K562 (cell line): ENCODE measurements around the gene ZNF275. TPM values are rescaled to one million over a fixed set of nuclear protein-coding genes. Genes with fewer than 3 reads are reported as not detected.

Experiments
- ATAC-seq: fragments of 200-7000 bp; cut with Tn5 transposase; 3 replicates; pipeline ENCODE4 v1.9.1; 2020; ENCODE audit warnings: moderate library complexity
- BruUV-seq: library from RNA; stranded (reverse); fragments of 400-500 nt; replicated peaks from 2 replicates; lab custom pipeline; 2021; lab: Mats Ljungman, UMichigan
- CTCF ChIA-PET: fragments of 300-600 bp; formaldehyde crosslinking; extraction: SDS; loops from one replicate; lab custom pipeline; 2021; ENCODE audit warnings: low intra/inter-chr PET ratio; lab: Yijun Ruan, JAX
- POLR2A ChIA-PET: fragments of 300-600, 350-650 bp; sonication (Branson Sonifier 250); formaldehyde crosslinking; extraction: SDS; loops from one replicate; lab custom pipeline; 2021; ENCODE audit warnings: antibody characterized with exemption, inconsistent platforms; lab: Yijun Ruan, JAX
- DNase-seq, 4 experiments: peaks; one replicate each; pipeline versions ENCODE4 v3.0.0 to v3.0.0-alpha.2; 2011 to 2018; ENCODE audit warnings: low spot score in 3 of 4, mixed read lengths in 3 of 4; ENCODE audit errors: extremely low read depth in 1 of 4
- FAIRE-seq: peaks from 2 replicates; lab custom pipeline; 2011; peaks lifted over from hg19 to GRCh38; lab: Jason Lieb, UNC
- H2AFZ ChIP-seq: 2 replicates; pipeline ENCODE4 v1.6.0; 2011; ENCODE audit warnings: low read depth, low read length, control low read depth, inconsistent platforms
- H3K27ac ChIP-seq: fragments of 200-600 bp; 3 replicates; pipeline ENCODE4 v1.8.0; 2011; ENCODE audit warnings: low read depth, mild to moderate bottlenecking, control low read depth, inconsistent platforms, low read length, moderate library complexity, mixed read lengths; ENCODE audit errors: extremely low read depth
- H3K27me3 ChIP-seq, 2 experiments: fragments of 300-600 bp in 1 of 2; 2 replicates in 1 of 2; 3 replicates in 1 of 2; pipeline versions ENCODE4 v1.6.0 to v1.8.0; 2011; ENCODE audit warnings: inconsistent platforms in 2 of 2, low read length in 2 of 2, mild to moderate bottlenecking in 1 of 2, mixed read lengths in 1 of 2, moderate library complexity in 1 of 2; ENCODE audit not compliant: control insufficient read depth in 2 of 2, insufficient read depth in 2 of 2
- H3K36me3 ChIP-seq: fragments of 300-600 bp; 3 replicates; pipeline ENCODE4 v1.8.0; 2011; ENCODE audit warnings: mild to moderate bottlenecking, low read length, inconsistent platforms; ENCODE audit not compliant: control insufficient read depth, insufficient read depth
- H3K4me1 ChIP-seq, 2 experiments: fragments of 200-600 bp in 1 of 2; replicated peaks in 1 of 2; 2 replicates in 1 of 2; 3 replicates in 1 of 2; pipeline versions ENCODE4 v1.5.1 to v1.8.0; 2011; ENCODE audit warnings: inconsistent platforms in 2 of 2, low read length in 2 of 2, mild to moderate bottlenecking in 1 of 2, mixed read lengths in 1 of 2, moderate library complexity in 1 of 2; ENCODE audit not compliant: control insufficient read depth in 2 of 2, insufficient read depth in 2 of 2
- H3K4me2 ChIP-seq: 2 replicates; pipeline ENCODE4 v1.6.1; 2011; ENCODE audit warnings: low read length, control low read depth, inconsistent platforms, mixed read lengths; ENCODE audit not compliant: insufficient read depth
- H3K4me3 ChIP-seq: fragments of 200-600 bp; sonication (generic), shearing (Covaris generic); 2 replicates; pipeline ENCODE4 v1.5.1; 2016; ENCODE audit warnings: control low read depth, inconsistent platforms
- H3K79me2 ChIP-seq: fragments of 200-600 bp; 3 replicates; pipeline ENCODE4 v1.8.0; 2011; ENCODE audit warnings: low read length, inconsistent platforms; ENCODE audit not compliant: control insufficient read depth, insufficient read depth
- H3K9ac ChIP-seq, 2 experiments: 2 replicates each; pipeline versions ENCODE4 v1.6.0 to v1.6.1; 2011; ENCODE audit warnings: low read depth in 2 of 2, low read length in 2 of 2, control low read depth in 1 of 2, inconsistent platforms in 1 of 2, mild to moderate bottlenecking in 1 of 2, mixed read lengths in 1 of 2; ENCODE audit not compliant: insufficient read depth in 1 of 2
- H3K9me1 ChIP-seq: one replicate; pipeline ENCODE4 v1.6.0; 2011; ENCODE audit warnings: inconsistent platforms, mild to moderate bottlenecking, low read length, moderate library complexity; ENCODE audit not compliant: control insufficient read depth, insufficient read depth
- H3K9me3 ChIP-seq: replicated peaks from 2 replicates; pipeline ENCODE4 v1.5.1; 2011; ENCODE audit warnings: low read depth, low read length, inconsistent platforms; ENCODE audit not compliant: control insufficient read depth, insufficient read depth
- H4K20me1 ChIP-seq: replicated peaks from 2 replicates; pipeline ENCODE4 v1.6.1; 2011; ENCODE audit warnings: low read length, inconsistent platforms, mixed read lengths; ENCODE audit not compliant: control insufficient read depth, insufficient read depth
- CBFB ChIP-seq: sonication (generic); formaldehyde crosslinking; IDR thresholded peaks from 2 replicates; pipeline ENCODE4 v1.4.0; 2020; ENCODE audit warnings: mild to moderate bottlenecking, missing genetic modification reagents
- PHTF2 ChIP-seq: fragments of 250-450 bp; sonication (Bioruptor Pico); IDR thresholded peaks from 2 replicates; pipeline ENCODE4 v1.5.0; 2021; ENCODE audit warnings: mild to moderate bottlenecking
- SMARCA5 ChIP-seq: fragments of 450-650 bp; IDR thresholded peaks from 2 replicates; pipeline ENCODE4 v1.6.1; 2016
- ZFP91 ChIP-seq: sonication (generic); formaldehyde crosslinking; IDR thresholded peaks from 2 replicates; pipeline ENCODE4 v1.8.0; 2022; ENCODE audit warnings: mild to moderate bottlenecking, missing genetic modification reagents
- ZNF143 ChIP-seq: sonication (generic); formaldehyde crosslinking; IDR thresholded peaks from 2 replicates; pipeline ENCODE4 v1.9.0; 2022; ENCODE audit warnings: mild to moderate bottlenecking, missing genetic modification reagents
- WGBS: fragments of 100-300 bp; shearing (Covaris generic); methylation state at CpG from one replicate; pipeline ENCODE4 v1.1.6; 2016; ENCODE audit warnings: low coverage, mixed read lengths; ENCODE audit not compliant: insufficient coverage; ENCODE audit errors: missing lambda C conversion rate; 5-methylcytosine and 5-hydroxymethylcytosine counted together
- in situ Hi-C: fragments of 300-500 bp; cut with MboI; formaldehyde crosslinking; loops from 4 replicates; pipeline ENCODE4 v1.15.0; 2018; ENCODE audit warnings: inconsistent platforms, mixed read lengths
- intact Hi-C: fragments of 100-400 bp; cut with micrococcal nuclease; formaldehyde crosslinking; loops from 2 replicates; pipeline ENCODE4 v1.14.2; 2022
- polyA plus RNA-seq, 8 experiments: library from polyadenylated mRNA; depleted of rRNA in 4 of 8; stranded (reverse) in 5 of 8; unstranded in 3 of 8; fragments of >200 nt; fragmentation: Nextera tagmentation in 2 of 8; fragmentation: Illumina TruSeq in 1 of 8; extraction: Ambion mirVana in 2 of 8; extraction: Trizol in 1 of 8; gene quantifications; 2 replicates each; pipeline versions ENCODE4 v1.2.1 to v1.2.3, GENCODE V29; 2011 to 2014; ENCODE audit warnings: inconsistent platforms in 1 of 8, missing spikeins in 1 of 8
- total RNA-seq, 7 experiments: library from RNA; depleted of rRNA in 6 of 7; stranded (reverse); fragments of >200 nt in 6 of 7; fragmentation: Illumina TruSeq in 2 of 7; extraction: Trizol in 2 of 7; gene quantifications; 2 replicates each; pipeline versions ENCODE4 v1.2.1 to v1.2.3, GENCODE V29; 2011 to 2021; ENCODE audit warnings: low replicate concordance in 1 of 7
- TF ChIP-seq, protein P1 (sequence below): fragments of 250-450 bp; sonication (Bioruptor Pico); IDR thresholded peaks from 2 replicates; pipeline ENCODE4 v1.4.0; 2020
- TF ChIP-seq, protein P2 (sequence below): fragments of 200-800 bp; sonication (Bioruptor generic); IDR thresholded peaks from 2 replicates; pipeline ENCODE4 v1.6.1; 2017; ENCODE audit warnings: missing genetic modification characterization, missing compliant biosample characterization

Gene ZNF275
- total and polyA plus RNA-seq, 9 of the 15 experiments (the other 6 are each of a cell fraction or from before 2014, with no cell fraction given) = 2.1 to 19.1 (median 12.0) TPM

DNA sequence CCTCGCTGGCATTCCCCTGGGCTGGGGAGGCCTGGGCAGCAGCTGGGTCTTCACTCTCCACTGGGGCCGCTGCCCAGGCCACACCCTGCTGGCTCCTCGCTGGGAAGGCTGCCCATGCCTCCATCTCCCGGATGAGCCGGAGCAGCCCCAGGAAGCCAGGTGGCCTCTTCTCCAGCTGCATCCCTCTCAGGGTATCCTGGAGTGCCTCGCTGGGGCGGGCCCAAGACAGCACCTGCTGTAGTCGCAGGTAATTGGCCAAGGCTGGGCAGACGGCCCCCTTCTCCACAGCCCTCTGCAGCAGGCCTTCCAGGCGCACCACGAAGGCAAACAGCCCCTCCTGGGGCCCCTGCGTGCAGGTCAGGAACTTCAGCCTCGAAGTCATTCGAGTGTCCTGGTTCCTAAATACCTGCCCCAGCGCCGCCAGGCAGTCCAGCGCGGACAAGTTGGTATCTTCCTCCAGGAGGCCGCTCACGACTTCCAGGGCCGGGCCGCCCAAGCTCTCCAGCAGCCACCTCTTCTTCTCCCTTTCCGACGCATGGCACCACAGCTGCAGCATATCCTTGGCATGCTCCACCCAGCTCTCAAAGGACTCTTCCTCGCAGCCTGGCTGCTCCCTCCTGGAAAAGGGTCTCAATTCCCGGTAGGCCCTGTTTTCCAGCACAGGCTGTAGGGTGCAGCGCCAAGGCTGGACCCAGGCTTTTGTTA, 63.5 kb downstream of the ZNF275 start (continued):
- TF ChIP-seq, protein P1, sequence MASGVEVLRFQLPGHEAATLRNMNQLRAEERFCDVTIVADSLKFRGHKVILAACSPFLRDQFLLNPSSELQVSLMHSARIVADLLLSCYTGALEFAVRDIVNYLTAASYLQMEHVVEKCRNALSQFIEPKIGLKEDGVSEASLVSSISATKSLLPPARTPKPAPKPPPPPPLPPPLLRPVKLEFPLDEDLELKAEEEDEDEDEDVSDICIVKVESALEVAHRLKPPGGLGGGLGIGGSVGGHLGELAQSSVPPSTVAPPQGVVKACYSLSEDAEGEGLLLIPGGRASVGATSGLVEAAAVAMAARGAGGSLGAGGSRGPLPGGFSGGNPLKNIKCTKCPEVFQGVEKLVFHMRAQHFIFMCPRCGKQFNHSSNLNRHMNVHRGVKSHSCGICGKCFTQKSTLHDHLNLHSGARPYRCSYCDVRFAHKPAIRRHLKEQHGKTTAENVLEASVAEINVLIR (CRISPR knock-in tag) = no peak
- TF ChIP-seq PHTF2 = no peak
- TF ChIP-seq, all 486 proteins: peak for 0

DNA sequence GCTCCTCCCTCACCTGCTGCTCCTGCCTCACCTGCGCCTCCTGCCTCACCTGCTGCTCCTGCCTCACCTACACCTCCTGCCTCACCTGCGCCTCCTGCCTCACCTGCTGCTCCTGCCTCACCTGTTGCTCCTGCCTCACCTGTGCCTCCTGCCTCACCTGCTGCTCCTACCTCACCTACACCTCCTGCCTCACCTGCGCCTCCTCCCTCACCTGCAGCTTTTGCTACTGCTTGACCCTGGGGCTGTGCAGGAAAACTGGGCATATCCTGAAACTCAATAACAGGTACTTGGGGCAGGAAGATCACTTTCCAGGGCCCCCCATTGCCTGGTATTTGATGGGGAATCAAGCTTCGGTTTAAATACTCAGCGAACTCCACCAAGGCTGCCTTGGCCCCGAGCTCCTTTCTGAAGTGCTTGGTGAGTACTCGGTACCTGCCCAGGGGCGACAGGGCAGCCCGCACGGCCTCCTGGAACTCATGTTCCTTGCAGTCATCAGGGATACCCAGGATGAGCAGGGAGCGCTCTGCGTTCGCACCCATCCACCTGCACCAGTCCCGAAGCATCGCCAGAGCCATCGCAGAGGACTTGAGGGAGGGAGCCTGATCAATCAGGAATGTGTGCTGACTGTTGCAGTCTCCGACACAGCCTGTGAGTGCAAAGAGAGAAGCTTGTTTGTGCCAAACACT, 64.5 kb downstream of the ZNF275 start:
- intact Hi-C loops = no loop called here
- peaks cover 0 to 22% of the 10 kb centered on the region in 2 experiments; a peak in 2 of 5 replicates for H3K4me1 ChIP-seq
- H2AFZ ChIP-seq = no peak overlapping the region
- H3K9ac ChIP-seq = no peak overlapping the region
- no peak overlapping the region for H3K27ac ChIP-seq
- 7% methylated on average over 12 of the region's 17 CpGs for WGBS
- ChIA-PET CTCF (no interaction called here), POLR2A (interaction anchor here (0.7 to 1.1 kb wide), 3 partner anchors 17 to 160 kb away, joined by 3 to 4 read pairs (median 4); no protein-coding TSS in a partner anchor)
- no peak overlapping the region for H3K4me2 ChIP-seq
- DNase-seq = no peak
- no peaks in the 10 kb centered on the region for H3K9me3 ChIP-seq
- H3K27me3 ChIP-seq = peaks cover 0 to 24% of the 10 kb centered on the region in 2 experiments; a peak in 2 of 5 replicates
- in situ Hi-C loops = no loop called here
- no peaks in the 10 kb centered on the region for H3K36me3 ChIP-seq
- no peaks in the 10 kb centered on the region for H4K20me1 ChIP-seq
- BruUV-seq = no TSS peak
- no peak for FAIRE-seq
- no peak overlapping the region for H3K4me3 ChIP-seq
- no peak for TF ChIP-seq CBFB
- TF ChIP-seq, protein P2, sequence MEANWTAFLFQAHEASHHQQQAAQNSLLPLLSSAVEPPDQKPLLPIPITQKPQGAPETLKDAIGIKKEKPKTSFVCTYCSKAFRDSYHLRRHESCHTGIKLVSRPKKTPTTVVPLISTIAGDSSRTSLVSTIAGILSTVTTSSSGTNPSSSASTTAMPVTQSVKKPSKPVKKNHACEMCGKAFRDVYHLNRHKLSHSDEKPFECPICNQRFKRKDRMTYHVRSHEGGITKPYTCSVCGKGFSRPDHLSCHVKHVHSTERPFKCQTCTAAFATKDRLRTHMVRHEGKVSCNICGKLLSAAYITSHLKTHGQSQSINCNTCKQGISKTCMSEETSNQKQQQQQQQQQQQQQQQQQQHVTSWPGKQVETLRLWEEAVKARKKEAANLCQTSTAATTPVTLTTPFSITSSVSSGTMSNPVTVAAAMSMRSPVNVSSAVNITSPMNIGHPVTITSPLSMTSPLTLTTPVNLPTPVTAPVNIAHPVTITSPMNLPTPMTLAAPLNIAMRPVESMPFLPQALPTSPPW (CRISPR knock-in tag) = no peak
- no peak for TF ChIP-seq ZFP91 (CRISPR knock-in tag)
- no peak for TF ChIP-seq SMARCA5
- no peak for TF ChIP-seq ZNF143 (CRISPR knock-in tag)
- ATAC-seq = no peak
- no peaks in the 10 kb centered on the region for H3K79me2 ChIP-seq
- no peaks in the 10 kb centered on the region for H3K9me1 ChIP-seq
